Measurements from ENCODE around the gene APCDD1L. TPM values are rescaled to one million over a fixed set of nuclear protein-coding genes. Genes with fewer than 3 reads are reported as not detected.

Gene APCDD1L
- total RNA-seq, 1 donor from 2014 or later, result not detected

DNA sequence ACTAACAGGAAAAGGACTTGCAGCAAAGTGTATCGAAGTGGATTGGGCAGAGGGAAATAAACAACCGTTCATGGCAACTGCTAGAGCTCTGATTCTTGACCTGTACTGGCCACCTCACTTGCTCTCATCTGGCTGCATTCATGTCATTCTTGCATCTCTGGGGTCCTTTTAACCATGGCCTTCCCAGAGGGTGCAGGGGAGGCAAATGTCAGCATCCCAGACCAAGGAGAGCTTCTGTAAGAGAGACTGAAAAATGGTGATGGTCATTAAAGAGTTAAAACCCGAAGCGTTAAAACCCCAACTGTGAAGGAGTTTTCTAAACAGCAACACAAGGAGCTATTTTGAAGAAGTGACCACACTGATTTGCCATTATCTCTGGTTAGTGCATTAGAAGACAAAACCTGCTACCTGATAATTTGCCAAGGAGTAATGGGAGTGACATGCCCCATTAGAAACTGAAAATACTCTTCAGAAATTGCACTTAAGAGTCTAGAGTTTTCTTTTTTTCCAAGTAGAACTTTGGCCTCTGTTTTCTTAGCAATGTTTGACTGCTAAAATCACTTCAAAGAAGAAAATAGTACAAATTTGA is 62.4 kb downstream of the APCDD1L start:
- Mint-ChIP-seq H3K36me3 (ENCODE audit: low read depth) (peaks cover 23% of the 10 kb centered on the region), H3K27me3 (no peaks in the 10 kb centered on the region), H3K27ac (no peak overlapping the region)

DNA sequence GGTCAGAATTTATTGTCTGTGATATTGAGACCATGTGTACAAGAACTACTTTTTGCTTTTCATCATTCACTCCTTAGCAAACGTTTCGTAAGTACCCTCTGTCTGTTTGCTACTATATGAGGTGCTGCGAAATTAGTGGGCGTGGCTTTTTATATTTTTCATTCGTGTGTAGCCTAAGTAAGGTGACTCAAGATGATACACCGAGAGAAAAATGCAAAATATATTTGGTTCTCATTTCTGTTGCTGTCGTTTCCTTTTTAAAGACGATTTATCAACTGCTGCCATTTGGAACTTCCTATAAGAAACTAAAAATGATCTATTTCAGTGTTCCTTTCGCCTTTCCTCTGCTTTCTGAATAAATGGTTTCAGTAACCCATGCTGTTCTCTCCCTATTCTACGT is 64.9 kb downstream of the APCDD1L start:
- H3K36me3 Mint-ChIP-seq (ENCODE audit: low read depth), result peaks cover 26% of the 10 kb centered on the region
- H3K4me3 Mint-ChIP-seq, result no peak overlapping the region
- H3K4me1 Mint-ChIP-seq, result peaks cover 4% of the 10 kb centered on the region

More for the DNA sequence above, 62.4 kb downstream of the APCDD1L start:
- H3K4me1 Mint-ChIP-seq, result peaks cover 2% of the 10 kb centered on the region
- intact Hi-C loops (cut with micrococcal nuclease), result no loop called here
- no peak for DNase-seq
- no peaks in the 10 kb centered on the region for H3K9me3 Mint-ChIP-seq
- H3K4me3 Mint-ChIP-seq, result no peak overlapping the region

GRCh38 chr20:58449681-58450221 is 65.4 kb downstream of the APCDD1L start:
- Mint-ChIP-seq H3K4me1 (peaks cover 8% of the 10 kb centered on the region), H3K36me3 (ENCODE audit: low read depth) (peaks cover 28% of the 10 kb centered on the region)

More for the DNA sequence above, 64.9 kb downstream of the APCDD1L start:
- H3K9me3 Mint-ChIP-seq, result no peaks in the 10 kb centered on the region
- H3K27ac Mint-ChIP-seq, result no peak overlapping the region
- H3K27me3 Mint-ChIP-seq, result no peaks in the 10 kb centered on the region
- no peak for DNase-seq
- intact Hi-C loops (cut with micrococcal nuclease), result no loop called here

GRCh38 chr20:58448958-58449357 is 66.2 kb downstream of the APCDD1L start:
- Mint-ChIP-seq H3K36me3 (ENCODE audit: low read depth) (peaks cover 33% of the 10 kb centered on the region), H3K4me3 (no peak overlapping the region), H3K27me3 (no peaks in the 10 kb centered on the region), H3K4me1 (peaks cover 10% of the 10 kb centered on the region), H3K27ac (no peak overlapping the region), H3K9me3 (no peaks in the 10 kb centered on the region)
- no peak for DNase-seq
- intact Hi-C loops (cut with micrococcal nuclease), result loop anchor here (10.0 kb wide), 1 partner anchor 134 kb away; no protein-coding TSS in a partner anchor

More at GRCh38 chr20:58449681-58450221, 65.4 kb downstream of the APCDD1L start:
- H3K4me3 Mint-ChIP-seq, result no peak overlapping the region
- H3K9me3 Mint-ChIP-seq, result no peaks in the 10 kb centered on the region
- no peaks in the 10 kb centered on the region for H3K27me3 Mint-ChIP-seq
- no peak overlapping the region for H3K27ac Mint-ChIP-seq
- intact Hi-C loops (cut with micrococcal nuclease), result loop anchor here (10.0 kb wide), 1 partner anchor 135 kb away; no protein-coding TSS in a partner anchor
- DNase-seq, result no peak

GRCh38 chr20:58447511-58448391 is 67.4 kb downstream of the APCDD1L start:
- intact Hi-C loops (cut with micrococcal nuclease), result loop anchor here (1.0 to 10.0 kb wide), 2 partner anchors 133 to 210 kb away; no protein-coding TSS in a partner anchor
- H3K27me3 Mint-ChIP-seq, result no peaks in the 10 kb centered on the region
- H3K36me3 Mint-ChIP-seq (ENCODE audit: low read depth), result peaks cover 39% of the 10 kb centered on the region
- no peaks in the 10 kb centered on the region for H3K9me3 Mint-ChIP-seq
- H3K4me3 Mint-ChIP-seq, result no peak overlapping the region
- no peak overlapping the region for H3K27ac Mint-ChIP-seq
- H3K4me1 Mint-ChIP-seq, result peaks cover 11% of the 10 kb centered on the region
- peak; percentile 88 for DNase-seq

DNA sequence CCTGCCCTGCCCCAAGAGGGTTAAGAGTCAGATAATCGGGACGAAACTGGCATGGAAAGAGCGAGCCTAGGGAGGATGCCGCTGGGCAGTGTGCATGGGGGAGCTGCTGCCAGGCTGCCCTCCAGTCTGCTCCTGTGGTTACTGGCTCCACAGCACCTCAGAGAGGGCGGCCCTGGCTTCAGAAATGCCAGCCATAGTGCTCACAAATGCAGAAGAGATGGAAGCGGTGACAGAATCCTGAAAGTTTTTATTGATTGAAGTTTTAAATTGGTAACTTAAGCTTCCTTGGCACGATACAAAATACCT is 68.3 kb downstream of the APCDD1L start:
- peaks cover 14% of the 10 kb centered on the region for H3K4me1 Mint-ChIP-seq
- intact Hi-C loops (cut with micrococcal nuclease), result loop anchor here (1.0 to 10.0 kb wide), 2 partner anchors 132 to 210 kb away; no protein-coding TSS in a partner anchor
- H3K27me3 Mint-ChIP-seq, result no peaks in the 10 kb centered on the region
- no peaks in the 10 kb centered on the region for H3K9me3 Mint-ChIP-seq
- no peak overlapping the region for H3K27ac Mint-ChIP-seq
- H3K36me3 Mint-ChIP-seq (ENCODE audit: low read depth), result peaks cover 42% of the 10 kb centered on the region
- DNase-seq, result no peak
- H3K4me3 Mint-ChIP-seq, result no peak overlapping the region

- H3K4me1 Mint-ChIP-seq, result peaks cover 18% of the 10 kb centered on the region
Measured at GRCh38 chr20:58446264-58446959, 68.8 kb downstream of the APCDD1L start.

GRCh38 chr20:58444746-58445255 is 70.4 kb downstream of the APCDD1L start:
- DNase-seq, result no peak
- Mint-ChIP-seq H3K27ac (peak overlapping the region; percentile 9), H3K27me3 (no peaks in the 10 kb centered on the region), H3K4me3 (no peak overlapping the region), H3K4me1 (peaks cover 22% of the 10 kb centered on the region), H3K9me3 (no peaks in the 10 kb centered on the region), H3K36me3 (ENCODE audit: low read depth) (peaks cover 42% of the 10 kb centered on the region)
- intact Hi-C loops (cut with micrococcal nuclease), result loop anchor here (10.0 kb wide), 1 partner anchor 130 kb away; no protein-coding TSS in a partner anchor

More at GRCh38 chr20:58446264-58446959, 68.8 kb downstream of the APCDD1L start:
- Mint-ChIP-seq H3K36me3 (ENCODE audit: low read depth) (peaks cover 42% of the 10 kb centered on the region), H3K9me3 (no peaks in the 10 kb centered on the region), H3K27ac (no peak overlapping the region), H3K4me3 (no peak overlapping the region), H3K27me3 (no peaks in the 10 kb centered on the region)
- intact Hi-C loops (cut with micrococcal nuclease), result loop anchor here (10.0 kb wide), 1 partner anchor 132 kb away; no protein-coding TSS in a partner anchor
- DNase-seq, result no peak

GRCh38 chr20:58441723-58442122 is 73.5 kb downstream of the APCDD1L start:
- Mint-ChIP-seq H3K27ac (peak overlapping the region; percentile 59), H3K9me3 (no peaks in the 10 kb centered on the region), H3K27me3 (no peaks in the 10 kb centered on the region), H3K36me3 (ENCODE audit: low read depth) (peaks cover 51% of the 10 kb centered on the region), H3K4me3 (no peak overlapping the region), H3K4me1 (peaks cover 29% of the 10 kb centered on the region)
- intact Hi-C loops (cut with micrococcal nuclease), result loop anchor here (10.0 kb wide), 1 partner anchor 127 kb away; no protein-coding TSS in a partner anchor
- DNase-seq, result no peak

DNA sequence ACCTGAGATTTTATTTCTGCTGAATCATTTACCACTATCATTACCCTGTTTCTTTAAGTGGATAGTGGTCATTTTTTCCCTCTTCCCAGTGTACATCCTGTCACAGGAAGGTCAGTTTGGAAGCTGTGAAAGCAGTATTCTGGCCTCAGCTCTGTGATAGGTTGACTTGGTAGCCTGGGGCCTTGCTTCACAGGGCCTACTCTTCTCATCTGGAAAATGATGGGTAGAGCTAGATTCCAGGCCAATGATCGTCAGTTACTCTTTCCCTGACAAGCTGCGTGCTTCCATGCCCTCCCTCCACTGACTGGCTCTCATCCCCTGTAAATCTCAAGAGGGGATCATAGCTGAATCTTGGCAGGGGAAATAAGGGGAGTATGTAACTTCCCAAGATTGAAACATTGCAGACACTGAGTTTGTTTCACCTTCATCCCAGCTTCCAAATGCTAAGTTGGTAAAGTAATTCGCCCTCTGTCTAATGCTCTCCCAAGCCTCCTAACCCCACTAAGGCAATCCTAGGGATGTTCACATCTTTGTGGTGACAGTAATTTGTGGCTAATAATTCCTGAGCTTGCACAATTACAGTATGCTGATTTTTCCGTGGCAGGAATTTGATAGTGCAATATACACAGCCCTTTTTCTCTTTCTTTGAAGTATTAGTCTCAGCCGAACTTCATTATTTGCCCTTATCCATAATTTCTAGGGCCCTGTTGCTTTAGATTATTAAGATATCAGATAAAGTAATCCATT is 75.0 kb downstream of the APCDD1L start:
- Mint-ChIP-seq H3K4me1 (peaks cover 30% of the 10 kb centered on the region), H3K27ac (no peak overlapping the region), H3K4me3 (no peak overlapping the region), H3K36me3 (ENCODE audit: low read depth) (peaks cover 54% of the 10 kb centered on the region), H3K27me3 (no peaks in the 10 kb centered on the region), H3K9me3 (no peaks in the 10 kb centered on the region)
- intact Hi-C loops (cut with micrococcal nuclease), result loop anchor here (10.0 kb wide), 1 partner anchor 125 kb away; no protein-coding TSS in a partner anchor
- DNase-seq, result no peak

DNA sequence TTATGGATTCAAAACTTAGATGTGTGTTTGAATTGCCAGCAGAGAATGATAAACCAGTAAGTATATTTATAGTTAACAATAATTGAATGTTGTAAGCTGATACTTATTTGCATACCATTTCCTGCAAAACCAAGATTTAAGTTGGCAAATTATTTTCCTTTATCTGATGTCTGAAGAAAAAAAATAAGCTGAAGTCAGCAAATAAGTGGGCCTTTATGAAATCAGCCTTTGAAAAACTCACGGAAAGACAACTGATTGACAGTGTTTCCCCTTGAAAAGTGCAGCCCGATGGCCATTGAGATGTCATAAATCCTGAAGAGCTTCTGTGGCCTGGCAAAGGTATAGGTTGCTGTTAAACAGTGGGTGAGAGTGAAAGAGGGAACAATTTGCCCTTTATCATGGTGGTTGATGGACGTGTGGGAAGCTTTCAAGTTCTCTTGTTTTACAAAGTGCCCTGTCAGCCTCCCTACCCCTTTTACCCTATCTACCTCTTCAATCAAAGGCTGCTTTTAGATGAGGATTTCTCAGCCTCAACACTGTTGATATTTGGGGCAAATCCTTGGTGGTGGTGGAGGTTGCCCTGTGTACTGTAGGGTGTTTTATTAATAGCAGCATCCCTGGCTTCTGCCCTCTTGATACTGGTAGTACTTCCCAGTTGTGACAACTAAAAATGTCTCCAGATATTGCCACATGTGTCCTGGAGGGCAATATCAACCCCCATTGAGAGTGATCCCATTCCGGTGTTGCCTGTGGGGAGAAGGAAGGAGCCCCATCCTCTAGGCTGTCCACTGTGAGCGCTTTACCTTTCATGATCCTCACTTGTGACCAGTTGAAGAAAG is 76.0 kb downstream of the APCDD1L start:
- DNase-seq, result no peak
- Mint-ChIP-seq H3K4me3 (no peak overlapping the region), H3K9me3 (no peaks in the 10 kb centered on the region), H3K27me3 (no peaks in the 10 kb centered on the region), H3K36me3 (ENCODE audit: low read depth) (peaks cover 46% of the 10 kb centered on the region), H3K27ac (peak overlapping the region; percentile 37), H3K4me1 (peaks cover 24% of the 10 kb centered on the region)
- intact Hi-C loops (cut with micrococcal nuclease), result no loop called here
